HFF-Myc (cell line): ENCODE data around the gene COL26A1.

Source experiments
- DNase-seq: peaks from one replicate; pipeline ENCODE4 v3.0.0-alpha.2; 2011; ENCODE audit warnings: low read depth; ENCODE audit errors: extremely low read depth
- H3K4me3 ChIP-seq: replicated peaks from 2 replicates; pipeline ENCODE4 v1.5.1; 2011; ENCODE audit warnings: low read depth, mild to moderate bottlenecking, control low read depth, low read length
- CTCF ChIP-seq: IDR thresholded peaks from 2 replicates; pipeline ENCODE4 v1.5.1; 2012; ENCODE audit warnings: mild to moderate bottlenecking, low read depth, low read length, control low read depth; ENCODE audit errors: missing control alignments

Gene COL26A1

GRCh38 chr7:101507791-101508252 is 145.1 kb downstream of the COL26A1 start:
- no peak for DNase-seq
- H3K4me3 ChIP-seq, result no peak overlapping the region
- peak; percentile 87 for TF ChIP-seq CTCF

GRCh38 chr7:101510297-101510696 is 147.6 kb downstream of the COL26A1 start:
- no peak for TF ChIP-seq CTCF

GRCh38 chr7:101511965-101512364 is 149.3 kb downstream of the COL26A1 start:
- no peak for DNase-seq
- TF ChIP-seq CTCF, result no peak
- H3K4me3 ChIP-seq, result no peak overlapping the region

More at GRCh38 chr7:101510297-101510696, 147.6 kb downstream of the COL26A1 start:
- H3K4me3 ChIP-seq, result no peak overlapping the region
- no peak for DNase-seq

- no peak for TF ChIP-seq CTCF
- no peak overlapping the region for H3K4me3 ChIP-seq
- no peak for DNase-seq
These were observed 154.2 kb downstream of the COL26A1 start for GRCh38 chr7:101516851-101517250.

- DNase-seq, result no peak
- no peak overlapping the region for H3K4me3 ChIP-seq
- no peak for TF ChIP-seq CTCF
These were observed 154.6 kb downstream of the COL26A1 start for GRCh38 chr7:101517304-101517703.

- no peak overlapping the region for H3K4me3 ChIP-seq
- no peak for DNase-seq
- no peak for TF ChIP-seq CTCF
These were observed 155.7 kb downstream of the COL26A1 start for GRCh38 chr7:101518336-101518735.
